ENCODE results near the gene P3R3URF. TPM values are rescaled to one million over a fixed set of nuclear protein-coding genes. Genes with fewer than 3 reads are reported as not detected.
A peak's percentile ranks its signal among the peaks of the same experiment; 100 is the strongest.

P3R3URF gene
- total RNA-seq, 1 donor from 2014 or later: not detected

DNA sequence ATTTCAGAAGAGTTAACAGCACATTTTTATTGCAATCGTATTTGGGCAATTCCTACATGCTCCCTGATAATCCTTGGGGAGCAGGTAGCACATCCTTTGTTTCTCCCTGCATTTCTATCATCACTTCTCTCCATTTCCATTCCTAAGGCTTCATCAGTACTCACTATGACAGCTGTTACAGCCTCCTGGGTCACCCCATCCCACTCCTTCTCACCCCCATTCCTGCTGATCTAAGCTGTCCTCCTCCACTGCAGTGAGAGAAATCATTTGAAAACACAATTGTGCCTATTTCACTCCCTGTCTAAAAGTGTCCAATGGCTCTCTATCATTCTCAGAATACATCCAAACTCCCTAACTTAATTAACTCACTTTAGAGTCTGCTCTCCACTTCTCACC lies 18.4 kb downstream of the P3R3URF start:
- no peaks in the 10 kb centered on the region for H3K4me1 Mint-ChIP-seq (ENCODE audit: low read depth)
- intact Hi-C loops (cut with micrococcal nuclease): no loop called here

GRCh38 chr1:46153732-46154131 lies 22.6 kb downstream of the P3R3URF start:
- no peak overlapping the region for H3K4me3 Mint-ChIP-seq (ENCODE audit: low read depth)
- H3K27me3 Mint-ChIP-seq (ENCODE audit: low read depth): no peaks in the 10 kb centered on the region
- H3K36me3 Mint-ChIP-seq (ENCODE audit: low read depth): no peaks in the 10 kb centered on the region
- no peak for DNase-seq (ENCODE audit: low spot score)
- intact Hi-C loops (cut with micrococcal nuclease): no loop called here
- H3K4me1 Mint-ChIP-seq (ENCODE audit: low read depth): no peaks in the 10 kb centered on the region
- no peak overlapping the region for H3K27ac Mint-ChIP-seq
- no peaks in the 10 kb centered on the region for H3K9me3 Mint-ChIP-seq

More for the DNA sequence above, 18.4 kb downstream of the P3R3URF start:
- no peaks in the 10 kb centered on the region for H3K36me3 Mint-ChIP-seq (ENCODE audit: low read depth)
- H3K9me3 Mint-ChIP-seq: no peaks in the 10 kb centered on the region
- no peak for DNase-seq (ENCODE audit: low spot score)
- no peaks in the 10 kb centered on the region for H3K27me3 Mint-ChIP-seq (ENCODE audit: low read depth)
- no peak overlapping the region for H3K4me3 Mint-ChIP-seq (ENCODE audit: low read depth)
- H3K27ac Mint-ChIP-seq: no peak overlapping the region

DNA sequence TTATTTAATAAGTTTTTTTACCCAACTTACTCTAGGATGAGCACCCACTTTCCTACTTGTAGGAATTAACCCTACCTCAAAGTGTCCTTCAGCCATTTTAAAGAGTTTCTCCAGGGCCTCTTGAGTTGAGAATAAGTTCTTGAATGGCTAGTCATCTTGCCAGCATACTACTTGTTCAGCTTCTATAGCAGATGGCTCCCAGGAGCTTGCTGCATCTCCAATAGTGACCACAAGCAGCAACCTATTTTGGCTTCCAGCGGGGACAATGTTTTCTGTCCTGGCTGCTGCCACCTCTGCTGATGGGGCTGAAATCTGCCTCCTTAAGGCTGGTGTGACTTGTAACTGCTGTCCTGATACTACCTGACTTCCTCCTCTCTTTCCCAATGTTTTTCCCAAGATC lies 23.1 kb downstream of the P3R3URF start:
- H3K4me1 Mint-ChIP-seq (ENCODE audit: low read depth): no peaks in the 10 kb centered on the region
- H3K9me3 Mint-ChIP-seq: no peaks in the 10 kb centered on the region
- DNase-seq (ENCODE audit: low spot score): no peak
- no peaks in the 10 kb centered on the region for H3K27me3 Mint-ChIP-seq (ENCODE audit: low read depth)
- H3K36me3 Mint-ChIP-seq (ENCODE audit: low read depth): no peaks in the 10 kb centered on the region
- H3K4me3 Mint-ChIP-seq (ENCODE audit: low read depth): no peak overlapping the region
- H3K27ac Mint-ChIP-seq: no peak overlapping the region
- intact Hi-C loops (cut with micrococcal nuclease): no loop called here

- no peak overlapping the region for H3K4me3 Mint-ChIP-seq (ENCODE audit: low read depth)
- no peak for DNase-seq (ENCODE audit: low spot score)
Observed at GRCh38 chr1:46152016-46152415, 24.3 kb downstream of the P3R3URF start.

DNA sequence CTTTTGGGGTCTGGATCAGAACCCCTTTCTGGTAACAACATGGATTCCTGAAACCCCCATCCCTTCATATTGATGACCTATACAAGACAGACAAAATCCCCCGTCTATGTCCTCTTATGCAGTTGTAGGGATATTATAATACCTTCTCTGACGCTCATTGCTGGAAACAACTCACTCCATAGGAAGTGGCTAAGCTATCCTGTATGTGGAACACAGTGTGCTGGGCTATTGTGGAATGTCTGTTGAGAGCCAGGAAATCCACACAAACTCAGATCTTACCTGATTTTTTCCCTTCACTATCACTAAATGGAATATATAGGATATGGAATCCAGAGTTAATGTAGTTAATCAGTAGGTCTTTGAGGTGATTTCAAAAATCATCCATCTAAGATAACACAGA lies 26.2 kb downstream of the P3R3URF start:
- intact Hi-C loops (cut with micrococcal nuclease): no loop called here
- peaks cover 2% of the 10 kb centered on the region for H3K27me3 Mint-ChIP-seq (ENCODE audit: low read depth)
- no peaks in the 10 kb centered on the region for H3K4me1 Mint-ChIP-seq (ENCODE audit: low read depth)
- H3K27ac Mint-ChIP-seq: no peak overlapping the region
- H3K9me3 Mint-ChIP-seq: no peaks in the 10 kb centered on the region
- no peak overlapping the region for H3K4me3 Mint-ChIP-seq (ENCODE audit: low read depth)
- no peaks in the 10 kb centered on the region for H3K36me3 Mint-ChIP-seq (ENCODE audit: low read depth)
- no peak for DNase-seq (ENCODE audit: low spot score)

More at GRCh38 chr1:46152016-46152415, 24.3 kb downstream of the P3R3URF start:
- no peak overlapping the region for H3K27ac Mint-ChIP-seq
- H3K9me3 Mint-ChIP-seq: no peaks in the 10 kb centered on the region
- H3K4me1 Mint-ChIP-seq (ENCODE audit: low read depth): no peaks in the 10 kb centered on the region
- H3K36me3 Mint-ChIP-seq (ENCODE audit: low read depth): no peaks in the 10 kb centered on the region
- intact Hi-C loops (cut with micrococcal nuclease): no loop called here
- H3K27me3 Mint-ChIP-seq (ENCODE audit: low read depth): no peaks in the 10 kb centered on the region

DNA sequence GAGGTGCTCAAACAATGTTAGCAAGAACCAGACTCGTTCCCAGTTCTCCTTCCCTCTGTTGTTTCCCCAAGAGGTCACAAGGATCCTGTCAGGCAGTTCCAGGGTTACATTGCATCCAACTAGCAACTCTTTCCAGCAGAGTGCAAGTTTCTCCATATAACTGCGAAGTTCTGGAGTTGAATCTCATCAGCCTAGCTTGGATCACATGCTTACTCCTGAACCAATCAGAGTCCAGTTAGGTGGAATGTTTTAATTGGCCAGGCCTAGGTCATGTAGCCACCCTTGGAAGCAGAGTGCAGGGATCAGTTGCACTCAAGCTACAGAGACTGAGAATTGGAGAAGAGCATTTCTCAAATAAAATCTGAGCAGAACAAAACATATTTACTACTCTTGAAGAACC lies 28.0 kb downstream of the P3R3URF start:
- no peak for DNase-seq (ENCODE audit: low spot score)
- intact Hi-C loops (cut with micrococcal nuclease): no loop called here
- Mint-ChIP-seq H3K9me3 (no peaks in the 10 kb centered on the region), H3K27me3 (ENCODE audit: low read depth) (peaks cover 2% of the 10 kb centered on the region), H3K4me3 (ENCODE audit: low read depth) (no peak overlapping the region), H3K4me1 (ENCODE audit: low read depth) (no peaks in the 10 kb centered on the region), H3K27ac (no peak overlapping the region), H3K36me3 (ENCODE audit: low read depth) (no peaks in the 10 kb centered on the region)

DNA sequence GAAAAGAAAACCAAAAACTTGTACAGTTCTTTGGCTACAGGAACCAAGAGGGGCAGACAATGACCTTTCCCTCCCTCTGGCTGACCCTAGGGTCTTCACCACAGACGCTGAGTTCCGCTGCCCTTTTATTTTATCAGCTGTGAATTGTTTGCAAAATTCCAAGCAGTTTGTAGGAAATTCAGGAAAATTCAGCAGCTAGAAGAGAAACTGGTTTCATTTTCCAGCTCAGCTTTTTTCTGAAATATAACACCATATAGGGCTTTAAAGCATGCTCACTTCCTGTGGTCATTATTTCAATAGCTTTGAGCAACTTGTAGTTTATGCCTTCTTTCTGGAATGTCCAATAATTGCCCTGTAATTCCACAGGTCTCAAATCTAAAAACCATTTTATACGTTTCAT lies 38.4 kb downstream of the P3R3URF start:
- no peak for DNase-seq (ENCODE audit: low spot score)
- H3K27me3 Mint-ChIP-seq (ENCODE audit: low read depth): peaks cover 36% of the 10 kb centered on the region
- H3K4me1 Mint-ChIP-seq (ENCODE audit: low read depth): peaks cover 9% of the 10 kb centered on the region
- intact Hi-C loops (cut with micrococcal nuclease): no loop called here
- H3K36me3 Mint-ChIP-seq (ENCODE audit: low read depth): no peaks in the 10 kb centered on the region
- no peaks in the 10 kb centered on the region for H3K9me3 Mint-ChIP-seq
- no peak overlapping the region for H3K27ac Mint-ChIP-seq
- no peak overlapping the region for H3K4me3 Mint-ChIP-seq (ENCODE audit: low read depth)

DNA sequence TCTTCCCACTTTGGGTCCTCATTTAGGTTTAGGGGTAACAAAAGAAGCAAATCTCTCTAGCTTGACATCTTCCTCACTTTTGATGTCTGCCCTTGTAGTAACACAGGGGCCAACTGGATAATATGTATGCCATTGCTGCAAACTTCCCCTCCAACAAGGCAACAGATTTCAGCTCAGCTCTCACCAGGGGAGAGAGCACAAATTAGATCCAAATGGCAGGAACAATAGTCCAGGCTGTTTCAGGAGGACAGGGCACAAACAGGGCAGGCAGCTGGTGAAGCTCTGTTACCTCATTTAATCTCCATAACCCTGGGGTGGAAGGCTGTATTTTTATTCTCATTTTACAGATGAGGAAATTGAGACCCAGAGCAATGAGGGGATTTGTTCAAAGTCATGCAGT lies 39.6 kb downstream of the P3R3URF start:
- no peak overlapping the region for H3K4me3 Mint-ChIP-seq (ENCODE audit: low read depth)
- no peak overlapping the region for H3K27ac Mint-ChIP-seq
- no peaks in the 10 kb centered on the region for H3K36me3 Mint-ChIP-seq (ENCODE audit: low read depth)
- peaks cover 16% of the 10 kb centered on the region for H3K4me1 Mint-ChIP-seq (ENCODE audit: low read depth)
- no peak for DNase-seq (ENCODE audit: low spot score)
- peaks cover 42% of the 10 kb centered on the region for H3K27me3 Mint-ChIP-seq (ENCODE audit: low read depth)
- no peaks in the 10 kb centered on the region for H3K9me3 Mint-ChIP-seq
- intact Hi-C loops (cut with micrococcal nuclease): no loop called here

DNA sequence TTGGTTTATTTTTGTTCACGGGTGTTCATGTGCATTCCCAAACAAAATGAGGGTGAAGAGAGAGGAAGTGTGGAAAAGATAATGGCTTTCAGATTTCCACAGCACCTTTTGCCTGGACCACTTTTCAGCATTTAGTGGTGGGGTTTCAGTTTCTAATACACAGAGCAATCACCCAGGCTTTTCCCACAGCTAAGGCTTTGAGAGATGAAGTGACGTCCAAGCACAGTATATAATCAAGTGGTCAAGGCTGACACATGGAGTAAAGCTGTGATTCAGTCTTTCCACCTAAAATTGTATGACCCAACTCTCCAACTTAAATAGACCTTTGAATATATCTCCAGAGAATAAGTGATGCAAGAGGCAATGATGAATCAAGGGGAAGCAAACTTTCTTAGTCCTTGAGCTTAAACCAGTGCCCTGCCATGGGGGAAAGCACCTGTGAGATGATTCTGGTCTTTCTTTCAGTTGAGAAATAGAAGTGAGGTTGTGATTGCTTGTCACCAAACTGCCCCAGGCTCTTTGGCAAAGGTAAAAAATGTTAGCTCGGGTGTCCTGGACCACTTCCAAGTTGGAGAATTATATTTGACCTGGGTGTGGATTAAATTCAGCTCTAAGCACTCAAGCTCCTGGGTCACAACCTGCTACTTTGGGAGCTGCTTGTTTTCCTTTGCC lies 41.5 kb downstream of the P3R3URF start:
- intact Hi-C loops (cut with micrococcal nuclease): loop anchor here (5.0 kb wide), 1 partner anchor 332 kb away; the partner anchor contains the start of gene MAST2
- Mint-ChIP-seq H3K27ac (no peak overlapping the region), H3K36me3 (ENCODE audit: low read depth) (no peaks in the 10 kb centered on the region), H3K4me3 (ENCODE audit: low read depth) (no peak overlapping the region), H3K4me1 (ENCODE audit: low read depth) (peaks cover 24% of the 10 kb centered on the region), H3K27me3 (ENCODE audit: low read depth) (peaks cover 54% of the 10 kb centered on the region), H3K9me3 (no peaks in the 10 kb centered on the region)
- no peak for DNase-seq (ENCODE audit: low spot score)

DNA sequence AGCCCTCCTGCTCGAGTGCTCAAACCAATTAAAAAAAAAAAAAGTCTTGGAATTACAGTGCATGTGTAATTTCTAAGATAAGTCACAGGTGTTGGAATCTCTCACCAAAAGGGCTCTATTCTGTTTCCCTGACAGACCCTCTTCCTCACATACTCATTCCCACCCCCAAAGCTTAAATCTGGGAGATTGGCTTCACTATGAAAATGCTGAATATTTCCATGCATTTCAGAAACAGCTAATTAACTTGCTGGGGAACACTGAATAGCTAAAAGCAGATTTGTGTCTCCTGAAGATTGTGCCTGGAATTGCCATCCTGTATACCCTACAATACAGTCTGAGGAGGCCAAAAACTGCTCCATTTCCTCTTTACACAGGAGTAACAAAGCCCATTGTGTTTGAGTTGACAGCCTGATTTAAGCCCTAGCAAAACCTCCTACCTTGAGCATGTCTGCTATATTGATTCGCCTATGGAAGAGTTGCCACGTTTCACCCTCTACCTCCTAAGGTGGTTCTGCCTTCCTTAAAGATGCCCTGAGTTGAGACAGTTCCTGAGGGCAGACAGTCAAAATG lies 42.4 kb downstream of the P3R3URF start:
- intact Hi-C loops (cut with micrococcal nuclease): loop anchor here (5.0 kb wide), 1 partner anchor 332 kb away; the partner anchor contains the start of gene MAST2
- no peak for DNase-seq (ENCODE audit: low spot score)
- peak overlapping the region; percentile 6 for H3K27ac Mint-ChIP-seq
- H3K27me3 Mint-ChIP-seq (ENCODE audit: low read depth): peaks cover 59% of the 10 kb centered on the region
- peak overlapping the region; percentile 94 for H3K4me3 Mint-ChIP-seq (ENCODE audit: low read depth)
- no peaks in the 10 kb centered on the region for H3K36me3 Mint-ChIP-seq (ENCODE audit: low read depth)
- peaks cover 24% of the 10 kb centered on the region for H3K4me1 Mint-ChIP-seq (ENCODE audit: low read depth)
- no peaks in the 10 kb centered on the region for H3K9me3 Mint-ChIP-seq

DNA sequence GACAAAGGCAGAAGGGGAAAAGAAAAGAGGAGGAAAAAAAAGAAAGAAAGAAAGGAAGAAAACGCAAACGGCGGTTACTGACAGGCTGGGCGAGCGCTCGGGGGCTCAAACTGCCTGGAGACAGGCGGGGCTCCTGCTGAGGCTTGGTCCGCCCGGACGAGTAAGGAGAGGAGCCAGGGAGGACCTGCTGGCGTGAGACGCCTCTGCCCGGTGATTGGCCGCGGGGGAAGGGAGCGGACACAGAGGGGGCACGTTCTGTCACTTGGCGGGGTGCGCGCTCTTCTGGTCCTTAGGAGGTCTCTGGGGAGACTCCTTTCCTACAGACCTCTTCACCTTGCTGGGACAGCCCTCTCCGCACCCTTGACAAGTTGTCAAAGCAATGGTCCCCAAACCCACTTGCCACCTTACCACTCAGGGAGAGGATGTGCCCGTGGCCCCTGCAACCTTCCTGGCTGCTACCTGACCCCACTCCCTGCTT lies 43.1 kb downstream of the P3R3URF start:
- Mint-ChIP-seq H3K4me3 (ENCODE audit: low read depth) (peak overlapping the region; percentile 94), H3K36me3 (ENCODE audit: low read depth) (no peaks in the 10 kb centered on the region)

GRCh38 chr1:46132529-46133180 lies 43.6 kb downstream of the P3R3URF start, which contains the start of gene PIK3R3:
Gene PIK3R3, minus strand, starts transcription at chr1:46132629. Its CDS starts 677 bp downstream, at chr1:46131952.
- H3K36me3 Mint-ChIP-seq (ENCODE audit: low read depth): no peaks in the 10 kb centered on the region
- intact Hi-C loops (cut with micrococcal nuclease): loop anchor here (5.0 kb wide), 1 partner anchor 330 kb away; the partner anchor contains the start of gene MAST2
- peak within 1 kb of the TSS; percentile 94 for H3K4me3 Mint-ChIP-seq (ENCODE audit: low read depth)
- H3K27me3 Mint-ChIP-seq (ENCODE audit: low read depth): peaks cover 62% of the 10 kb centered on the region
- H3K27ac Mint-ChIP-seq: peak within 1 kb of the TSS; percentile 96
- no peaks in the 10 kb centered on the region for H3K9me3 Mint-ChIP-seq
- H3K4me1 Mint-ChIP-seq (ENCODE audit: low read depth): peaks cover 24% of the 10 kb centered on the region
- peak; percentile 91 for DNase-seq (ENCODE audit: low spot score)

More for the DNA sequence above, 43.1 kb downstream of the P3R3URF start:
- Mint-ChIP-seq H3K27ac (peak overlapping the region; percentile 96), H3K9me3 (no peaks in the 10 kb centered on the region), H3K27me3 (ENCODE audit: low read depth) (peaks cover 59% of the 10 kb centered on the region), H3K4me1 (ENCODE audit: low read depth) (peaks cover 24% of the 10 kb centered on the region)
- intact Hi-C loops (cut with micrococcal nuclease): loop anchor here (5.0 kb wide), 1 partner anchor 331 kb away; the partner anchor contains the start of gene MAST2
- no peak for DNase-seq (ENCODE audit: low spot score)

Measured in activated T-helper 2 cell treated with anti-CD3 and anti-CD28 coated beads, Interferon-gamma antibody, Interleukin-2, Interleukin-4, amounts not matched to agents 10 μg/mL and 5 μg/mL and 100 μg/mL, durations not matched to agents 14 hours and 24 hours and 36 hours (primary cell).